ENCODE data around the gene ANKRD63.

DNA sequence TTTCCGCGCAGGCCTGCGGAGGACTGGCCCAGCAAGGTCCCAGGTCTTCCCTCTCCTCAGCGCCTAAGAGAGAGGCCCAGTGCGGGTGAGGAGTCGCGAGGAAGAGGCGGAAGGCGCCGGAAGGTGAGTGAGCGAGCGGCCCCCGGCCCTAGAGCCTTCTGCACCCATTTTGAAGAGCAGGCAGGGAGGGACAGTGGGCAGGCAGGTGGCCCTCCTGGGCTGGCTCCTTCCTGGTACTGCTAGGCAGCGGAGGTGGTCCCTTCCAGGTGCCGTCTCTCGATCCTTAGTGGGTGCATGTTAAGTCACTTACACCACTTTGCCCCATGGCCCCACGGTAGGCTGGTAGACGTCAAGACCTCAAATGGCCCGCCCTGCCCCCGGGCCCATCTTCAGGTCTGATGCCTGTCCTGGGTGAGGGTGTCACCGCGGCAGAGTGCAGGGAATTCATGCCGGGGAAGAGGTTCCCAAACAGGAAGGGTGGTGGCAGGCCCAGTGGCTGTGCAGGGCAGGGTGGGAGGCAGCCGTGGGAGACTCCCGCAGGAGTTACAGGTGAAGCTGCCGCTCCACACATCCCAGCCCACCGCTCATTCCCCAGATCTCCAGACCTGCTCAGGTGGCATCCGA is 29.6 kb downstream of the ANKRD63 start:
- TF ChIP-seq, protein P1, sequence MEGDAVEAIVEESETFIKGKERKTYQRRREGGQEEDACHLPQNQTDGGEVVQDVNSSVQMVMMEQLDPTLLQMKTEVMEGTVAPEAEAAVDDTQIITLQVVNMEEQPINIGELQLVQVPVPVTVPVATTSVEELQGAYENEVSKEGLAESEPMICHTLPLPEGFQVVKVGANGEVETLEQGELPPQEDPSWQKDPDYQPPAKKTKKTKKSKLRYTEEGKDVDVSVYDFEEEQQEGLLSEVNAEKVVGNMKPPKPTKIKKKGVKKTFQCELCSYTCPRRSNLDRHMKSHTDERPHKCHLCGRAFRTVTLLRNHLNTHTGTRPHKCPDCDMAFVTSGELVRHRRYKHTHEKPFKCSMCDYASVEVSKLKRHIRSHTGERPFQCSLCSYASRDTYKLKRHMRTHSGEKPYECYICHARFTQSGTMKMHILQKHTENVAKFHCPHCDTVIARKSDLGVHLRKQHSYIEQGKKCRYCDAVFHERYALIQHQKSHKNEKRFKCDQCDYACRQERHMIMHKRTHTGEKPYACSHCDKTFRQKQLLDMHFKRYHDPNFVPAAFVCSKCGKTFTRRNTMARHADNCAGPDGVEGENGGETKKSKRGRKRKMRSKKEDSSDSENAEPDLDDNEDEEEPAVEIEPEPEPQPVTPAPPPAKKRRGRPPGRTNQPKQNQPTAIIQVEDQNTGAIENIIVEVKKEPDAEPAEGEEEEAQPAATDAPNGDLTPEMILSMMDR (IDR thresholded peaks at IDR 0.05): no peak
- TF ChIP-seq EZH2 (IDR thresholded peaks at IDR 0.05; ENCODE audit: borderline replicate concordance, insufficient read depth, low read depth, low read length, poor library complexity, severe bottlenecking): no peak

All from B cell (primary cell).